GM21825 (cell line): ENCODE measurements around the gene COL4A1.
A peak's percentile ranks its signal among the peaks of the same experiment; 100 is the strongest.

ENCODE experiments used
- ATAC-seq: cut with Tn5 transposase; IDR thresholded peaks from one replicate; pipeline ENCODE4 v1.9.1; 2021; ENCODE audit warnings: mild to moderate bottlenecking, moderate library complexity; ENCODE audit not compliant: unreplicated experiment

COL4A1 gene

DNA sequence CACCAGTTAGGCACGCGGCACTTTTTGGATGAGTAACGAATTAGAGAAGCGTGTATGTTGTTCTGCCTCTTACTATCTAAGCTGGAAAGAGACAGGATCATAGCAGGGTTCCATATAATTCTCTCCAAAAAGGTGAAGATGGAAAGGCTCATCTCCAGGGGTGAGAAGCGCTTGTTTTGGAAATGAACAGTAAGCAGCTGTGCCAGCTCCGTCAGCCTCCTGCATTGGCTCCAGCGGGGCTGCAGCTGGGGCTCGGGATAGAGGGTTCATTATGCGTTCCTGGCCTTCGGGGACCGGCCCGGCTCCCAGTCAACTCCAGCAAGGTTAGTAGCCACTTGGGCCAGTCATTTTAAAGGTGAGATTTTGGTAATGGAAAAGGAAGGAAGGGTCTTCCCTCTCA lies 155.5 kb downstream of the COL4A1 start:
- ATAC-seq, result no peak

DNA sequence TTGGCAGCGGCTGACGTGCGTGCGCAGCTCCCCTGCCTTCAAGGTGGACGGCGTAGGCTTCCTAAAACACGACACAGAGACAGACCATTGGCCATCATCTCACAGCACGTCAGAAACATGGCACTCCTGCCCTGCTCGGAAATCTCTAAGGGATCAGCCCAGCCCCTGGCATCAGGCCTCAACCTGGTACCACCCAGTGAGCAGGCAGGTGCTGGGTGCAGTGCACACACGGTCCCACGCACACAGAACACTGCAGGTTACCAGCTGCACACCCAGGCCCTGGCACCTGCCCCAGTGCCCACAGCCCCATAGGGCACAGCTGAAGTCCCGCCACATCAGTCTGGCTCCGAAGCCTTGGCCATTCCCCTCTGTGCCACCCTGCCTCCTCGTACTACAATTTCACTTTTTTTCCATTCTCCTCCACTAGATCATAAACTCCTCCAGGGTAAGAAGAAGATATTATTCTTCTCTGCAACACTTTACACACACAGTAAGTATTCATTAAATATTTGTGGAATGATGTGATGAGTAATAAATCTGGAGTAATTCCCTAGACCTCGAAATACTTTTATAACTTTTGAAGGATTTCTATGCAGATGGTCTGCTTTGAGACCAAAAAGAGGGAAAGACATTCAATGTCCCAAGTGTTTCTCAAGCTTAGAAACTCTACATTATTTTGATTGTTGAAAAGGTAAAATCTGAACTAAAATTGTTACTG lies 156.4 kb downstream of the COL4A1 start:
- no peak for ATAC-seq

DNA sequence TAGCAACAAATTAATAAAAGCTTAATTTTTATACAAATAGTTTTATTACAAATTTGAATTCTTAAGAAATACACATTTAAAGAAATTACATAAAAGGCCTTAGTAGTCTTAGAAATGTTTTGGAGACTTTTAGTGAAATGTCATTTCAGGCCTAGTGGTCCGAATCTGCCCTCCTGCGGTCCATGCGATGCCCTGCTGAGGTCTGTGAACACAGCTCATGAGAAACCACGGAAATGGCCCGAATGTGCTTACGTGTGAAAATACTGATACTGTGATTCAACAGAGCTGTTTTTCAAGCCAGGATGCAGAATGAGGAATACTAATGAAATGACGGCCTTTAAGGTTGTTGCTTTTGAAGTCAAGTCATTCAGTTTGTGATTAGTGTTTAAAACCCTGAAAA lies 157.9 kb downstream of the COL4A1 start:
- ATAC-seq, result no peak

DNA sequence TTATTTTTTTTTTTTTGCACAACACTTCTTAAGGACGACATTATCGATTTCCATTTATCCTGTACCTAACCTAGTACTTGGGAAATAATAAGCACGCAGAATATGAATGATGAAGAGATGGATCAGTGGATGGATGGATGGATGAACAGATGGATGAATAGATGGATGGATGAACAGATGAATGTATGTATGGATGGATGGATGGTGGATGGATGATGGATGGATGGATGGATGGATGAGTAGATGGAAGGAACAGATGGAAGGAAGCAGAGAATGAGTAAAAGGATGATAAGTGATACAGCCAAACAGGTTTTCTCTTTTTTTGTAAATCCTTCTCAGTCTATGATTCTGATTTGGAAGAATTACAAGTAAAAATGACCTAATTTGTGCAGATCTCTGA lies 166.9 kb downstream of the COL4A1 start:
- no peak for ATAC-seq

DNA sequence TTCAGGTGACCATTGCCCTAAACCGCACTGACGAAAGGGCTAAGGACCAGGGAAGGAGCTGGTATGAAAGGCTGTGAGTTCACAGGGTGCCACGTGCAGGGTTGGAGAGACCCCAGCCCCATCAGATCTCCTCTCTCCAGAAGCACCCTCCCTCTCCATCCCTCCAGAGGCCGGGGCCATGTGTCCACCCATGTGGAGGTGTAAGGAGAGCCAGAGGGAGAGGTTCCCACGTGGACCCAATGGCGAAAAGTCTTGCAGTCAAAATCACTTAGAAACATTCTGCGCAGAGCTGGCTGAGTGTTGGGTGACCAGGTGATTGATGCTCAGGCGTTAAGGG lies 168.3 kb downstream of the COL4A1 start:
- no peak for ATAC-seq

DNA sequence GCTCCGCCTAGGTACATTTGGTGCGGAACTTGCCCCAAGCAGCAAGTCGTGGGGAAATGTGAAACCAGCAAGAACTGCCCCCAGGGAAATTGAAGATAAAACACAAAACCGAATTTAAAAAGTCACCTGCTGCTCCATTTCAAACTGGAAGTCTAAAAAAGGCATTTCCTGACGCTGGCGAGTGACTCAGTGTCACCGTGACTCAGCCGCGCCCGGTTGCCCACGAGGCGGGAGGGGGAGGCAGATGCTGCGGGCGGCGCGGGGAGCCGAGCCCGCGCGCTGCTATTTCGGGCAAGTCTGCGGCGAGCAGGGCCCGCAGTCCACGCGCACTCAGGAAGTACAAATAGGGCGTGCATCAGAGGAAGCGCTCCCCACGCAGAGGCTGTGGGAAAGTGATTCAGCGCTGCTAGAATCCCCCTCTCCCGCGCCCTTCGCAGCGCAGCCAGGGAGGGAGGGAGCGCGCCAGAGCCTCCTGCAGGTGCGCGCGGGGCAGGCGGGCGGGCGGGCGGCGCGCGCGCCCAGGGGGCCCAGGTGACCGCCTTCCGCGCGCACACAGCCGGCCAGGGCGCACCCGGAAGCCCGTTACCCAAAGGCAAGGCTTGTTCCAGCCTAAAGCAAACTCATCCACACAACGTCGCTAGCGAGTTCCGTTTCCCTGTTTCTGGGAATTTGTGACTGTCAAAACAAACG lies 168.8 kb downstream of the COL4A1 start:
- ATAC-seq, result peak; percentile 63

DNA sequence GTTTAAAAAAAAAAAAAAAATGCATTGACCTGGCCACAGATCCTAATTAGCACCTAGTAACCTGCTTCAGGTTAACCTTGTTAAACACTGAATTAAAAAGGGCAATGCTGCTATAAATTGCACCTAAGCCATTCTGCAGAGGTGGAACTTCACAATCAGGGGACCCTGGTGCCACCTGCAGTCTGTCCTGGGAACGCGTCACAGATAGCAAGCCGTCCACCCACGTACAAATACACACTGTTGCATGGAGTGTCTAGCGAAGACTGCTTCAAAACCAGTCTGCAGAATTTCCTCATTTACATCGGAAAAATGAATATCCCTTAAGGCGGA lies 169.3 kb downstream of the COL4A1 start:
- ATAC-seq, result peak; percentile 62

DNA sequence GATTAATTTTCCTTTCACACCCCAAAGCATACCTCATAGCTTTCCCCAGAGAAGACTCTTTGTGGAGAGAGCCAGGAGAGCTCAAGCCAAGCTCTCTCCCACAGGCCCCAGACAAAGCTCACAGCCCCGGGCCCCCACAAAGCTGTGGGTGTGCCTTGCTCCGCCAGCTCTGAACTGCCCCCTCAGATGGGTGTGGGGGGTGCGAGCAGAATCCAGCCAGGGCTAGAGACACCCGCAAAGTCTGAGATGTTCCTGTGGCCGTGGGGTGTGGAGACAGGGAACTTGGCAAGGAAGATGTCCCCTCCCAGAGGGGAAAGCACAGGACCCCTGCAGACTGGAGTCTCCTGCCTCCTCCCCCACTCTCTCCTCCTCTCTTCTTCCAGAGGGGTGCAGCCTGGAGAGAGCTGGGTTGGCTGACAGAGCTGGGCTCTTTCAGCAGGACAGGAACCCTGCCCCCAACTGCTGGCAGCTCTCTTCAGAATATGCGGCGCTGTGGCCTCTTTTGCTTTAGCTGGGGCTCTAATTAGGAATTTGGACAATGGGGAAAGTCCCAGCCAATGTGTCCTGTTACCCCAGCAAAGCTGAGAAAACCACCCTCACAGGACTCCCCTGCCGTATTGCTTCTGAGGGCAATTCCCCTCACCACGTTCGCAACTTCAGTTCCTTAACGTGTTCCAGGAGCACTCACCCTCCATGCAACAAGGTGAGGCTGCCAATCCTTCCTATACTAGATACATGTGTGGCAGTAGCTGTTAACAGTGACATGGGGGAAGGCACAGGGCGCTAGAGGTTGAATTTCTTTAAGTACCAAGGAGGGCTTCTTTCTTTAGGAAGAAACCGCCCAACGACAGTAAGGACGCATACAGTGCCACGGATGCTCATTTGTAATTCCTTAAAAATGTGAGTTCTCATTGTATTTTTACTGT lies 170.0 kb downstream of the COL4A1 start:
- ATAC-seq, result no peak

DNA sequence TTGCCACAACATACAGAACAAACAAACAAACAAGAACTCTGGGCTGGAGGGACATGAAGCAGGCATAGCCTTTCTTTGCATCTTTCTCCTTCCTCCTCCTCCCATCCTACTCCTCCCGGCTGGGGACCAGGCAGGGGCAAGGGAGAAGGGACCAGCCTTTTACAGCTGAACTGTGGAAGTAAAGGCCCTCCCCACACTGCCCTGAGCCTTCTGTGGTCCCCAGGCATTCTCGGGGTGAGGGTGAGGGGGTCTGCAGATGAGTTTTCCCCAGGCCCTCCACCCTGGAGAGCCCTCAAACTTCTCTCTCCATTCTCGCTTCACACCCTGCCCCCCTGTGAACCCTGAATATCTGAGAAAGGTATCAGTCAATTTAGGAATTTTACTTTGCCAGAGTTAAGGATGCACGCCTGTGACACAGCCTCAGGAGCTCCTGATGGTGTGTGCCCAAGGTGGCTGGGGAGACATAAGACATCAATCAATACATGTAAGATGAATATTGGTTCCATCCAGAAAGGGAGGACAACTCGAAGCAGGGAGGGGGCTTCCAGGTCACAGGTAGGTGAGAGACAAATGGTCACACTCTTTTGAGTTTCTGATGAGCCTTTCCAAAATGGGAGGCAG lies 170.9 kb downstream of the COL4A1 start:
- no peak for ATAC-seq

DNA sequence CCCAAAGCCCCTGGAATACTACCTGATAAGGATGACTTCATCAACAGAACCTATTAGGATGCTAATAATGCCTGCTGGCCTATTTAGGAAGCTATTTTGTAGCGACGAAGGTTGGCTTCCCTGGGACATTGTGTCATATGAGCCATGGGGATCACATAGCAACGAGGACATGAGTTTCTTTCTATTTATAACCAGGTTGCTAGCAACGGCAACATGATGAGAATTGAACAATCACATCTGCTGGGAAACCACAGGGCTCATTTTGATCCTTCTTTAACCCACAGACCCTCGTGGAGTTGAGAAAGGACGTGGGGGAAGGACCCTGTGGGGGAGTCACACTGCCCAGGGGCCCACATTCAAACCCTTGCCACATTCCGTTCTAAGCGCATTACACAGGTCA lies 172.2 kb downstream of the COL4A1 start:
- no peak for ATAC-seq

DNA sequence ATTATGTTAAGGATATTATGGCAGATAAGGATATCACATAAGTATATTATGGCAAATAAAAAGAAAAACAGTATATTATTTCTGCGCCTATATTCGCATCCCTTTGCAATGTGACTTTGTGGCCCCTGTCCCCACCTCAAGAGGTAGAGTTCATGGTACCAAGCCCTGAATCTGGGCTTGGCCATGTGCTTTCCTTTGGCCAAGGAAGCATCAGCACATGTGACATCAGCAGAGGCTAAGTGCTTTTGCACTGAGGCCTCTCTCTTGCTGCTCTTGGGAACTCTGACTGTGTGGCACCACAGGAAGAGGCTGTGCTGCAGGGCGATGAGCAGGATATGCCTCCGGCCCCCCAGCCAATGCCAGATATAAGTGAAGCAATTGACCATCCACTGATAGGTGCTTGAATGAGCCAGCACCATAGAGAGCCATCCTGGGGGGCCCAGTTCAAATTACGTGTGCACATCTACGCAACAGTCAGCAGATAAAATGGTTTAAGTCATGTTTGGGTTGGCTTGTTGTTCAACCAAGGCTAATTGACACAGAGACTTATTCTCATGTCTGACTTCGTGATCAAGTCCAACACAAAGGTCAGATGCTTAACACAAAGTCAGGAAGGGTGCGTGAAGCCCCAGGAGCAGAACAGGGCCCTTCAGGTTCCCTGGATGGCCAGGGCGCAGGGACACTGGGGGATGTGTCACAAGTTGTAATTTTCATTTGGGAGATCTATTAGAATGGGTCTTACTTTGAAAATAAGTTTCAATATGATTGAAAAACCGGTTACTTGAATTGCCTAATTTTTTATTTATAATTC lies 173.3 kb downstream of the COL4A1 start:
- no peak for ATAC-seq

DNA sequence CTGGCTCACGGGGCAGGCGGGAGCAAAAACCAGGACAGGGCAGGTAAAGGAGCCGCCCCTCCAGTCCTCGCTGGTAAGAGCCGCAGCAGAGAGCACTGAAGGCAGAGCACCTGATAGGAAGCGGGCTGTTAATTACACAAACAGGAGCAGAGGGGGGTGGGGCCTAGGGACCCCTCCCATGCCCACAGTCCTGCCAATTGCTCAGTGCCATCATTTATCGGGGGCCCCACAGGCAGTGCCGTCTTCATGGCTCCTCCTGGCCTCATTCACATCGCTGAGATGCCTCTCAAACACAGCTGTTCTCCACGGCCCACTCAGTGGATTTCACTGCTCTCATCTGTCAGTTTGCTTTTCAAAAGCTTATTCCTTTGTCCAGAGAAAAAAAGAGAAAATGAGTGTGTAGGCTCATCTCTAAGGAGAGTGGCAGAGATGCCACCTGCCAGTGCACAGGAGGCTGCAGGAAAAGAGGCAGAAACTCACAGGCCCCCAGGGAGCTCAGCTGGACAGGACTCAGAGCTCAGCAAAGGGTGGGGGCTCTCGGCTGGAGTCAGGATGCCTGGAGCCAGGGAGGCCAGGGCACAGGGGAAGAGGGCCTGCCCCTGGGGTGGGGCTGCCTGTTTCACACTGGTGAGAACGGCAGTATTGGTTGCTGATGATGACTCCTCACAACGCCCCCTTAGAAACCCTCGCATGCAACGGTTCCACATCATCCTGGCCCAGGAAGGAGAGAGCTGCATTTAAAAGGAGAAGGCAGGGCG lies 174.6 kb downstream of the COL4A1 start:
- ATAC-seq, result no peak

DNA sequence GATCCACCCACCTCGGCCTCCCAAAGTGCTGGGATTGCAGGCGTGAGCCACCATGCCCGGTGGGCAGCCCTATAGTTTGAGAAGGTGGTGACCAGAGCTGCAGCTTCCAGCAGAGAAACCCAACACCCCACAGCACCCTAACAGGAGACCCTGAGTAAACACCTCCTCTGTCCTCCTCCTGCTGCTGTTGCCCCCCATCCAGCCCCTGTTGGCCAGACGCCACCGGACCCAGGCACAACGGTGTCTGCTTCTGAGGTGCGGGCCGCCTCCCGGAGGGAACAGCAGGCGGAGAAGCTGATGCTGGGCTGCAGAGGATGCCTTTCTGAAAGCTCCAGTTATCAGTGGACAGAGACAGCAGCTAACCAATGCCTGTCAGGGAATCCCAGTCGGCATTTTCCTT lies 175.5 kb downstream of the COL4A1 start:
- ATAC-seq, result no peak

DNA sequence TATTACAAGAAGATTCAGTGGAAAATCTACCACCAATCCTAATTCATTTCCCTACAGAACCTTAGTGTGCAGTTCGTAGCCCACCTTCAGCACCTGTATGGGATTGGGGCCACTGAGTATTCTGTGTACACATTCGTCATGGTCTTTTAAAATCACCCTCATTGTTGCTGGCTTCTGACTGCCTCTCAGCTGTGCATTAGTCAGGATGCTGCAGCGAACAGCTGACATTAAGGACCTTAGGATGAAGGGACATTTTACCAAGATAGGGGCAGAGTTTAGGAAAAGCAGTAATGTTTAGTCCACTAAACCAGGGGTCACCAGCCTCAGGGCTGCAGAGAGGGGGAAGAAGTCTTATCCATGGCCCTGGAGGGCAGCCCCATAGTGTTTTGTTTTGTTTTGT lies 176.5 kb downstream of the COL4A1 start:
- no peak for ATAC-seq

DNA sequence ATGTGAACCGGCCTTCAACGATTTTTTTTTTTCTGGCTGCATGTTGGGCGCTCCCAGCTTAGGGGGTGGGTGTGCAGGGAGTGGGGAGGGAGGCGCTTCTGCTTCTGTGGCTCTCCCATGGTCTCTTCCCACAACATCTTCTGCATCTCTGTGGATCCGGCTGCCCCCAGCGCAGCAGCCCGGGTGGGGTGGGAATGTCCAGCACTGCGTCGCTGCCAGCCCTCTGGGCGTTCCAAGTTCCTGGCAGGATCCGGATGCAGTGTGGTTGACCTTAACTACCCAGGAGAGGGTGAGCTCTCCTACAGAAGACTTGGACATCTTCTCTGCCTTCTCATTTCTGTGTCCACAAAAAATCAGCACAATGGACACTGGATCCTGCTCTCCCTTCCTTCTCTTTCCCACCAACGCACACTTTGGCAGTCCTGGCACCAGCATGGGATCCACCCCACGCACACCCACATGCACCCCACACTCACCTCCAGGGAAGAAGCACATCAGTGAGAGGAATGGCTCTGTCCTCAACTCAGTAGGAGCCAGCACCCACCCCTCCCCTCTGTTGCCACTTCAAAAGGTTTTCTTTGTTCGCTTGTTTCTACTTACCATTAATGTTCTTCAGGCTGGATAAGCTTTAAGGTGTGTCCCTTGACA lies 177.3 kb downstream of the COL4A1 start:
- ATAC-seq, result no peak

DNA sequence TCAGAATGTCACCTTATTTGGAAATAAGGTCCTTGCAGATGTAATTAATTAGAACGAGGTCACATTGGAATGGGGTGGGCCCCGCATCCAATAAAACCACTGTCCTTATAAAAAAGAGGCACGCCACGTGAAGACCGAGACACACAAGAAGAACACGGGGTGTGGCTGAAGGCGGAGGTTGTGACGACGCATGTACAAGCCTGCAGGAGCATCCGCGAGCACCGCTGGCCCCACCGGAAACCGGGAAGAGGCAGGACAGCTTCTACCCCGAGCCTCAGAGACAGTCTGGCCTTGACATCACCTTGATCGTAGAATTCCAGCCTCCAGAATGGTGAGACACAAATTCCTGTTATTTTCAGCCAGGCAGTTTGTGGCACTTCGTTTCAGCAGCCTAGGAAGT lies 177.9 kb downstream of the COL4A1 start:
- ATAC-seq, result no peak

DNA sequence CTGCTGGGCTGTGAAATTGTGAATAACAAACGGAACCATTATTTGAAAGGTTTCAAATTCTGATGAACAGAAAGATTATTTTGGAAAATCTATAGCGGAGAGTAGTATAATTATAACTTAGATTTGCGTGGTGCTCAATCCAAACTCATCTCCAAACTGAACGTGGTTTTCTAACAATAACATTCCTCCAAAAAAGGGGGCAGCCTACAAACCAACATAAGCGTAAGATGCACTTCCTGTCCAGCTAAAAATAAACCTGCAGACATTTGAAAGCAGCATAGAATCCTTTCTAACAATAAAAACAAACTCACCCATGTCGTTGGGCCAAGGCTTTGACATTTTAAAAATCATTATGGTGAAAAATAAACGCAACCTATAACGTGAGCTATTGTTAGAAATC lies 178.4 kb downstream of the COL4A1 start:
- ATAC-seq, result no peak

DNA sequence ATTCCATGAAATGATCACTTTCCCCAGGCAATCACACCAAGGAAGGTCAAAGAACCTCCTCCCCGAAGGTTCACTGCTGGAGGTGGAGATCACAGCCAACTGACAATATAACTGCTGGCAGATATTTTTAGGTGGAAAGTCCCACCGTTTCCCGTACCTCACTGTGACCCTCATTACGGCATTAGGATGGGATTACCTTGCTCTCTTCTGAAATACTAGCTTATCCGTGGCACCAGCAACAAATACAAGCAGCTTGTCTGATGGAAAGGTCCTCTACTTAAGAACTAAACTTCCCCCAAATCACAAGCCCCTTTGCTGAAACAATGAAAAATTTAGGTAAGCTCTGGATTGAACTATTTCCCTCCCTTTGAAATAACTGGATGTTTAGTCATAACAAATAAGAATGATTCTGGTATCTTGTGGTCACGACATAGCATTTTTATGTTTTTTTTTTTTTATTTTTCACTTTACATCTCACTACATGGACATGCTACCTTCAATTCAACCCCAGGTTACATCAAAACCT lies 178.9 kb downstream of the COL4A1 start:
- ATAC-seq, result no peak

DNA sequence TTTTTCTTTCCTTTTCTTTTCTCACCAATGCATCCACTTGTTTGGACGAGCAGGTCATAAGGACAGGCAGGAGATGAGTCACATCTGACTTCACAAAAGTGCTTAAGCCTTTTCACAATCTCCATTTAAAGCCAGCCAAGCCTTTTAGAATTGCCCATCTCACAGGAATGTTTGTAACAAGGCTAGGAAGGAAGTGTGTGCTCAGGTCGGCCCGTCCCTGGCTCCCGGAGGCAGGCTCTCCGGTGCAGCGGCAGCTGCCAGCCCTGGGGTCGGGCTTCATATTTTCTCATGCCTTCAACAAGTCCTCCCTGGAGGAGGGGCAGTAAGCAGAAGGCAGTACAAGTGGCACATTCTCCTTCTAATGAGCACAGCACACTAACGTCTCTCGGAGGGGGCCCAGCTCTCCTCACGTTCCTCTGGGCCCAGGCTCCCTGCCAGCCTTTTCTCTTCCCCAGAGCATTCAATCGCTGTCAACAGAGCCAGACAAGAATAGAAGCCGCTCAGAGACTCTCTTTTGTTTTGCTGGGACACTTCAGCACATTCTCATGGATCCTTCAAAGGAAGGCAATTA lies 180.5 kb downstream of the COL4A1 start:
- ATAC-seq, result no peak
